Measurements from ENCODE around the gene CDH4. TPM values are rescaled to one million over a fixed set of nuclear protein-coding genes. Genes with fewer than 3 reads are reported as not detected.

Gene CDH4
- total and polyA plus RNA-seq, 2 of the 4 experiments (the other 2 are of a cell fraction) = 1.6 to 3.5 TPM

DNA sequence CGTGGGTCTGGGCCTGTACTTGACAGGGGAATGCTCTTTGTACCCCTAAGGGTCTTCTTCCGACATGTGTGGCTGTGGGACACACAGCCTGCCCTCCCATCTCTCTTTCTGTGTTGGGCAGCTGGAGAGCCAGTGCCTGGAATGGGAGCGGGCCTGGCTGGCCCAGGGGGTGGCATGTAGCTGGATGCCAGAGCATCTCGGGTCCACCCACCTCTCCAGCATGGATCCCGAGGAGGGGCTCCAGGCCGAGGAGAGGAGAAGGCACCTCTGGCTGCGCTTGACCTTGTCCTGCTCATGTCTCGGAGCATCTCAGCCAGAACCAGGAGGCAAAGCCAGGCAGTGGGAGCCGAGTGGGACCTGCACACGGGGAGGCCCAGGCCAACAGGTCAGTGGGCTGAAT, 16.0 kb downstream of the CDH4 start:
- no peak overlapping the region for H3K4ac ChIP-seq (ENCODE audit: low read depth, low read length)

More for the DNA sequence above, 16.0 kb downstream of the CDH4 start:
- H4K5ac ChIP-seq (ENCODE audit: low read depth, low read length) = no peak overlapping the region
- no peak overlapping the region for H2AK9ac ChIP-seq (replicated peaks; ENCODE audit: low read depth, low read length, poor library complexity)
- no peak overlapping the region for H3K4me2 ChIP-seq (ENCODE audit: low read depth, low read length)
- no peaks in the 10 kb centered on the region; a peak in 2 of 4 replicates for H3K79me1 ChIP-seq (ENCODE audit: low read depth in 1 of 2, low read length in 2 of 2)
- H3K4me1 ChIP-seq (ENCODE audit: control insufficient read depth, insufficient read depth, low read length) = no peaks in the 10 kb centered on the region
- no peaks in the 10 kb centered on the region for H3K9me1 ChIP-seq (ENCODE audit: insufficient read depth, low read length)
- DNase-seq (no peak), ATAC-seq (ENCODE audit: low read depth) (no peak)
- BruUV-seq (replicated peaks) = no TSS peak
- dilution Hi-C loops (cut with HindIII; ENCODE audit: low sequenced_read_pairs, unreplicated experiment) = no loop called here
- 89% methylated on average over 5 of the region's 10 CpGs; no CpG with 5 or more reads in 1 of the 2 experiments for WGBS, 2 experiments (ENCODE audit: extremely low coverage in 2 of 2, insufficient read length in 1 of 2)
- no peak overlapping the region for H3K9ac ChIP-seq (ENCODE audit: low read depth, low read length)
- H3K23ac ChIP-seq (ENCODE audit: low read depth, low read length) = no peak overlapping the region
- H2BK5ac ChIP-seq (ENCODE audit: low read depth, low read length, poor library complexity, severe bottlenecking) = no peak overlapping the region
- no peak overlapping the region for H3K18ac ChIP-seq (ENCODE audit: low read depth, low read length)
- H3K36me3 ChIP-seq (ENCODE audit: control insufficient read depth, insufficient read depth, low read length) = no peaks in the 10 kb centered on the region
- no peaks in the 10 kb centered on the region; the same call in 1 of the 2 replicates for H4K20me1 ChIP-seq (ENCODE audit: insufficient read depth, low read length)
- H4K91ac ChIP-seq (ENCODE audit: insufficient read depth, low read depth, low read length) = no peak overlapping the region
- in situ Hi-C loops (cut with MboI; ENCODE audit: low sequenced_read_pairs) = loop anchor here (25.0 kb wide), 1 partner anchor 619 kb away; no protein-coding TSS in a partner anchor
- intact Hi-C loops (cut with micrococcal nuclease) = no loop called here
- no peak overlapping the region for H2AFZ ChIP-seq (replicated peaks; ENCODE audit: low read length, poor library complexity)
- H3K27ac ChIP-seq (ENCODE audit: insufficient read depth, low read length) = no peak overlapping the region
- H3K4me3 ChIP-seq (ENCODE audit: insufficient read depth, low read depth, low read length) = no peak overlapping the region
- CTCF ChIA-PET = no interaction called here
- no peaks in the 10 kb centered on the region for H3K27me3 ChIP-seq (ENCODE audit: control insufficient read depth, insufficient read depth, low read length)
- H2BK20ac ChIP-seq (ENCODE audit: low read depth, low read length) = no peak overlapping the region
- TF ChIP-seq, protein P1, sequence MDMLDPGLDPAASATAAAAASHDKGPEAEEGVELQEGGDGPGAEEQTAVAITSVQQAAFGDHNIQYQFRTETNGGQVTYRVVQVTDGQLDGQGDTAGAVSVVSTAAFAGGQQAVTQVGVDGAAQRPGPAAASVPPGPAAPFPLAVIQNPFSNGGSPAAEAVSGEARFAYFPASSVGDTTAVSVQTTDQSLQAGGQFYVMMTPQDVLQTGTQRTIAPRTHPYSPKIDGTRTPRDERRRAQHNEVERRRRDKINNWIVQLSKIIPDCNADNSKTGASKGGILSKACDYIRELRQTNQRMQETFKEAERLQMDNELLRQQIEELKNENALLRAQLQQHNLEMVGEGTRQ (IDR thresholded peaks at IDR 0.05; ENCODE audit: low read depth, low read length) = no peak
- no peak for TF ChIP-seq FOS (IDR thresholded peaks at IDR 0.05; ENCODE audit: low read depth, low read length)
- TF ChIP-seq SMC3 (IDR thresholded peaks at IDR 0.05; ENCODE audit: low read depth, low read length) = no peak
- TF ChIP-seq RFX5 (IDR thresholded peaks at IDR 0.05; ENCODE audit: low read depth, low read length) = no peak
- TF ChIP-seq MXI1 (IDR thresholded peaks at IDR 0.05; ENCODE audit: borderline replicate concordance, low read depth, low read length) = no peak
- TF ChIP-seq CTCF (conservative IDR thresholded peaks at IDR 0.05; ENCODE audit: low read depth, low read length) = no peak
- TF ChIP-seq RAD21 (IDR thresholded peaks at IDR 0.05; ENCODE audit: low read length) = no peak
- no peak for TF ChIP-seq BHLHE40 (IDR thresholded peaks at IDR 0.05; ENCODE audit: low read depth, low read length)
- TF ChIP-seq, protein P2, sequence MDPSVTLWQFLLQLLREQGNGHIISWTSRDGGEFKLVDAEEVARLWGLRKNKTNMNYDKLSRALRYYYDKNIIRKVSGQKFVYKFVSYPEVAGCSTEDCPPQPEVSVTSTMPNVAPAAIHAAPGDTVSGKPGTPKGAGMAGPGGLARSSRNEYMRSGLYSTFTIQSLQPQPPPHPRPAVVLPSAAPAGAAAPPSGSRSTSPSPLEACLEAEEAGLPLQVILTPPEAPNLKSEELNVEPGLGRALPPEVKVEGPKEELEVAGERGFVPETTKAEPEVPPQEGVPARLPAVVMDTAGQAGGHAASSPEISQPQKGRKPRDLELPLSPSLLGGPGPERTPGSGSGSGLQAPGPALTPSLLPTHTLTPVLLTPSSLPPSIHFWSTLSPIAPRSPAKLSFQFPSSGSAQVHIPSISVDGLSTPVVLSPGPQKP (IDR thresholded peaks at IDR 0.05; ENCODE audit: borderline replicate concordance, low read depth, low read length) = no peak
- no peak for TF ChIP-seq MAZ (IDR thresholded peaks at IDR 0.05; ENCODE audit: borderline replicate concordance, low read depth, low read length)
- no peak for TF ChIP-seq RCOR1 (IDR thresholded peaks at IDR 0.05; ENCODE audit: insufficient replicate concordance, low read length)
- TF ChIP-seq CHD1 (IDR thresholded peaks at IDR 0.05; ENCODE audit: low read depth, low read length) = no peak
- TF ChIP-seq MAFK (IDR thresholded peaks at IDR 0.05; ENCODE audit: low read depth, low read length) = no peak
- TF ChIP-seq CEBPB (IDR thresholded peaks at IDR 0.05; ENCODE audit: low read depth, low read length) = no peak
- no peak for TF ChIP-seq POLR2A (IDR thresholded peaks at IDR 0.05; ENCODE audit: low read depth, low read length)
- POLR2A ChIA-PET (ENCODE audit: unreplicated experiment) = no interaction called here
- no peaks in the 10 kb centered on the region for H3K9me3 ChIP-seq (ENCODE audit: control insufficient read depth, insufficient read depth, low read length)
- H2BK15ac ChIP-seq (ENCODE audit: low read depth, low read length) = no peak overlapping the region
- no peak overlapping the region for H3K14ac ChIP-seq (replicated peaks; ENCODE audit: low read depth, low read length)
- H4K8ac ChIP-seq (ENCODE audit: low read depth in 2 of 2, low read length in 2 of 2) = no peak overlapping the region
- H2BK120ac ChIP-seq (ENCODE audit: low read depth, low read length) = no peak overlapping the region
- H3K56ac ChIP-seq (ENCODE audit: extremely low read depth, insufficient read depth, low read length) = no peak overlapping the region
- no peak overlapping the region for H2AK5ac ChIP-seq (ENCODE audit: low read depth, low read length)

All from IMR-90 (cell line).